Upper lobe of left lung (tissue), 4 donors: ENCODE data around the gene PGP.

Experiments
- CTCF ChIP-seq, 6 experiments: fragments of 450-650 bp in 4 of 6; fragments of 200-600 bp in 2 of 6; sonication (generic) in 2 of 6; IDR thresholded peaks; one replicate each; pipeline ENCODE4 v1.5.1; 2016 to 2019; ENCODE audit warnings: antibody characterized with exemption in 6 of 6
- EP300 ChIP-seq, 4 donors: sonication (generic); formaldehyde crosslinking; IDR thresholded peaks; one replicate each; pipeline ENCODE4 v1.5.1; 2017; ENCODE audit warnings: antibody characterized with exemption in 4 of 4, control low read depth in 2 of 4
- POLR2A ChIP-seq, 4 donors: fragments of 450-650 bp; IDR thresholded peaks; one replicate each; pipeline ENCODE4 v1.5.1; 2016 to 2017; ENCODE audit warnings: antibody characterized with exemption in 4 of 4, mild to moderate bottlenecking in 2 of 4

GRCh38 chr16:2244926-2245795 is 30.5 kb upstream of the PGP start:
- TF ChIP-seq POLR2A (IDR thresholded peaks at IDR 0.05) (no peak), CTCF (IDR thresholded peaks at IDR 0.05) (no peak), EP300 (IDR thresholded peaks at IDR 0.05) (no peak)
